SU-DHL-6 (cell line): ENCODE measurements around the gene FSTL4.

Experiments
- CTCF ChIP-seq: fragments of 200-600 bp; sonication (generic); IDR thresholded peaks from one replicate; pipeline ENCODE4 v1.5.1; 2017; ENCODE audit warnings: antibody characterized with exemption, mild to moderate bottlenecking, low read length, moderate library complexity; ENCODE audit not compliant: insufficient read depth, poor library complexity, severe bottlenecking
- EZH2phosphoT487 ChIP-seq: fragments of 200-600 bp; sonication (generic), shearing (Covaris generic); conservative IDR thresholded peaks from 2 replicates; pipeline ENCODE4 v1.6.1; 2018; ENCODE audit warnings: mild to moderate bottlenecking, antibody characterized with exemption, low read length, moderate library complexity, mixed read lengths

- TF ChIP-seq CTCF (no peak), EZH2phosphoT487 (no peak)
These were observed 258.6 kb downstream of the FSTL4 start for GRCh38 chr5:133353741-133354140.
